NK-92 (cell line): ENCODE measurements around the gene VIL1.

ENCODE experiments used
- DNase-seq: peaks from one replicate; lab custom pipeline; 2025; ENCODE audit not compliant: unreplicated experiment; lab: John Stamatoyannopoulos, UW

The VIL1 gene

GRCh38 chr2:218435003-218435982 is 16.4 kb downstream of the VIL1 start:
- DNase-seq: no peak

GRCh38 chr2:218436992-218437391 is 18.1 kb downstream of the VIL1 start:
- no peak for DNase-seq

GRCh38 chr2:218437969-218438368 is 19.0 kb downstream of the VIL1 start:
- no peak for DNase-seq

GRCh38 chr2:218438596-218438995 is 19.7 kb downstream of the VIL1 start:
- DNase-seq: no peak

- DNase-seq: no peak
These were observed 25.9 kb downstream of the VIL1 start for GRCh38 chr2:218444692-218445357.

GRCh38 chr2:218445602-218446001 is 26.7 kb downstream of the VIL1 start:
- DNase-seq: no peak

- no peak for DNase-seq
These were observed 27.6 kb downstream of the VIL1 start for GRCh38 chr2:218446547-218446946.

- DNase-seq: no peak
These were observed 28.1 kb downstream of the VIL1 start for GRCh38 chr2:218447072-218447471.

GRCh38 chr2:218448934-218449333 is 30.0 kb downstream of the VIL1 start:
- no peak for DNase-seq

GRCh38 chr2:218452079-218452478 is 33.2 kb downstream of the VIL1 start:
- no peak for DNase-seq

- no peak for DNase-seq
These were observed 37.9 kb downstream of the VIL1 start for GRCh38 chr2:218456849-218457248.

GRCh38 chr2:218458598-218458997 is 39.7 kb downstream of the VIL1 start:
- no peak for DNase-seq

- no peak for DNase-seq
These were observed 47.2 kb downstream of the VIL1 start for GRCh38 chr2:218465987-218466633.

GRCh38 chr2:218470448-218470847 is 51.5 kb downstream of the VIL1 start:
- DNase-seq: no peak

- no peak for DNase-seq
These were observed 52.1 kb downstream of the VIL1 start for GRCh38 chr2:218471036-218471435.

- DNase-seq: no peak
These were observed 53.1 kb downstream of the VIL1 start for GRCh38 chr2:218471982-218472381.

GRCh38 chr2:218472988-218473387 is 54.1 kb downstream of the VIL1 start:
- no peak for DNase-seq

- no peak for DNase-seq
These were observed 55.6 kb downstream of the VIL1 start for GRCh38 chr2:218474527-218474926.

GRCh38 chr2:218476676-218477075 is 57.8 kb downstream of the VIL1 start:
- DNase-seq: no peak

- DNase-seq: no peak
These were observed 58.3 kb downstream of the VIL1 start for GRCh38 chr2:218477247-218477646.

- no peak for DNase-seq
These were observed 59.6 kb downstream of the VIL1 start for GRCh38 chr2:218478544-218478943.

GRCh38 chr2:218479595-218479994 is 60.7 kb downstream of the VIL1 start:
- DNase-seq: no peak
